ENCODE data around the gene MMP7. TPM values are rescaled to one million over a fixed set of nuclear protein-coding genes. Genes with fewer than 3 reads are reported as not detected.

MMP7 gene
- total and polyA plus RNA-seq, 7 experiments from 2014 or later: not detected

GRCh38 chr11:102476069-102476468 is 54.5 kb downstream of the MMP7 start:
- Mint-ChIP-seq H3K9me3 (peaks cover 0 to 4% (median 0%) of the 10 kb centered on the region in 11 donors), H3K36me3 (peaks cover 0 to 4% (median 0%) of the 10 kb centered on the region in 5 donors), H3K4me3 (peak overlapping the region in 5 of 10 donors; percentile 17 to 81 (median 49)), H3K27ac (peak overlapping the region; percentile 63 to 96 (median 91)), H3K27me3 (no peaks in the 10 kb centered on the region), H3K4me1 (peaks cover 19 to 82% (median 70%) of the 10 kb centered on the region in 7 donors)
- Histone ChIP-seq H3K27me3 (ENCODE audit: control insufficient read depth in 2 of 2, insufficient read depth in 2 of 2, low read length in 2 of 2) (no peaks in the 10 kb centered on the region), H3K27ac (ENCODE audit: low read depth, low read length) (no peak overlapping the region), H3K4me1 (ENCODE audit: control insufficient read depth in 2 of 2, insufficient read depth in 2 of 2, low read length in 2 of 2) (peaks cover 13 to 45% of the 10 kb centered on the region in 2 donors), H3K9me3 (ENCODE audit: control insufficient read depth in 2 of 3, low read length in 3 of 3) (no peaks in the 10 kb centered on the region), H3K36me3 (ENCODE audit: control insufficient read depth in 2 of 3, insufficient read depth in 3 of 3, low read length in 3 of 3) (no peaks in the 10 kb centered on the region), H3K4me3 (ENCODE audit: low read length) (no peak overlapping the region)
- POLR2A ChIA-PET: interaction anchor here (0.6 to 3.0 kb wide), 10 partner anchors 9 to 122 kb away, joined by 3 to 11 read pairs (median 4); partner anchors contain the start of gene TMEM123
- no peak for DNase-seq
- no peak for ATAC-seq
- intact Hi-C loops (cut with micrococcal nuclease): no loop called here
- CTCF ChIA-PET: interaction anchor here (0.7 to 1.7 kb wide), 7 partner anchors 23 to 186 kb away, joined by 3 to 7 read pairs (median 3); partner anchors contain the start of gene TMEM123

GRCh38 chr11:102473543-102473942 is 57.0 kb downstream of the MMP7 start:
- H3K4me3 ChIP-seq (ENCODE audit: low read length): no peak overlapping the region
- Mint-ChIP-seq H3K36me3 (peaks cover 0 to 4% (median 0%) of the 10 kb centered on the region in 5 donors), H3K9me3 (peaks cover 0 to 4% (median 0%) of the 10 kb centered on the region in 11 donors), H3K4me1 (peaks cover 36 to 88% (median 87%) of the 10 kb centered on the region in 7 donors), H3K27ac (peak overlapping the region in 6 of 9 donors; percentile 3 to 72 (median 32)), H3K27me3 (no peaks in the 10 kb centered on the region), H3K4me3 (peak overlapping the region in 4 of 10 donors; percentile 41 to 76 (median 55))
- H3K27ac ChIP-seq (ENCODE audit: low read depth, low read length): no peak overlapping the region
- ChIA-PET CTCF (interaction anchor here (1.2 kb wide), 1 partner anchor 77 kb away, joined by 3 read pairs; no protein-coding TSS in a partner anchor), POLR2A (interaction anchor here (1.9 kb wide), 1 partner anchor 15 kb away, joined by 4 read pairs; no protein-coding TSS in a partner anchor)
- intact Hi-C loops (cut with micrococcal nuclease): loop anchor here in 1 of 2 donors (5.0 kb wide), 1 partner anchor 361 kb away; the partner anchor contains the start of gene YAP1
- DNase-seq (peak in 3 of 9 donors; percentile 30 to 41 (median 39)), ATAC-seq (no peak)
- no peaks in the 10 kb centered on the region for H3K36me3 ChIP-seq (ENCODE audit: control insufficient read depth in 2 of 3, insufficient read depth in 3 of 3, low read length in 3 of 3)
- H3K27me3 ChIP-seq (ENCODE audit: control insufficient read depth in 2 of 2, insufficient read depth in 2 of 2, low read length in 2 of 2): no peaks in the 10 kb centered on the region
- H3K9me3 ChIP-seq (ENCODE audit: control insufficient read depth in 2 of 3, low read length in 3 of 3): no peaks in the 10 kb centered on the region
- peaks cover 30 to 66% of the 10 kb centered on the region in 2 donors for H3K4me1 ChIP-seq (ENCODE audit: control insufficient read depth in 2 of 2, insufficient read depth in 2 of 2, low read length in 2 of 2)

GRCh38 chr11:102472127-102472526 is 58.4 kb downstream of the MMP7 start:
- DNase-seq (no peak), ATAC-seq (no peak)
- Histone ChIP-seq H3K9me3 (ENCODE audit: control insufficient read depth in 2 of 3, low read length in 3 of 3) (no peaks in the 10 kb centered on the region), H3K4me3 (ENCODE audit: low read length) (no peak overlapping the region), H3K36me3 (ENCODE audit: control insufficient read depth in 2 of 3, insufficient read depth in 3 of 3, low read length in 3 of 3) (no peaks in the 10 kb centered on the region), H3K27ac (ENCODE audit: low read depth, low read length) (no peak overlapping the region), H3K4me1 (ENCODE audit: control insufficient read depth in 2 of 2, insufficient read depth in 2 of 2, low read length in 2 of 2) (peaks cover 30 to 70% of the 10 kb centered on the region in 2 donors), H3K27me3 (ENCODE audit: control insufficient read depth in 2 of 2, insufficient read depth in 2 of 2, low read length in 2 of 2) (no peaks in the 10 kb centered on the region)
- Mint-ChIP-seq H3K9me3 (peaks cover 0 to 4% (median 0%) of the 10 kb centered on the region in 11 donors), H3K4me3 (peak overlapping the region in 6 of 10 donors; percentile 5 to 76 (median 19)), H3K27ac (peak overlapping the region in 5 of 9 donors; percentile 21 to 79 (median 44)), H3K36me3 (peaks cover 0 to 1% (median 0%) of the 10 kb centered on the region in 5 donors), H3K27me3 (no peaks in the 10 kb centered on the region), H3K4me1 (peaks cover 45 to 88% (median 87%) of the 10 kb centered on the region in 7 donors)
- intact Hi-C loops (cut with micrococcal nuclease): loop anchor here in 1 of 2 donors (5.0 kb wide), 1 partner anchor 360 kb away; the partner anchor contains the start of gene YAP1
- ChIA-PET CTCF (interaction anchor here (1.1 kb wide), 1 partner anchor 20 kb away, joined by 4 read pairs; no protein-coding TSS in a partner anchor), POLR2A (interaction anchor here (1.0 to 1.2 kb wide), 2 partner anchors 19 to 79 kb away, joined by 5 to 6 read pairs; partner anchors contain the start of gene TMEM123)

- H3K4me1 Mint-ChIP-seq: peaks cover 46 to 88% (median 87%) of the 10 kb centered on the region in 7 donors
- Histone ChIP-seq H3K27me3 (ENCODE audit: control insufficient read depth in 2 of 2, insufficient read depth in 2 of 2, low read length in 2 of 2) (no peaks in the 10 kb centered on the region), H3K4me1 (ENCODE audit: control insufficient read depth in 2 of 2, insufficient read depth in 2 of 2, low read length in 2 of 2) (peaks cover 28 to 69% of the 10 kb centered on the region in 2 donors), H3K4me3 (ENCODE audit: low read length) (no peak overlapping the region), H3K36me3 (ENCODE audit: control insufficient read depth in 2 of 3, insufficient read depth in 3 of 3, low read length in 3 of 3) (no peaks in the 10 kb centered on the region), H3K9me3 (ENCODE audit: control insufficient read depth in 2 of 3, low read length in 3 of 3) (no peaks in the 10 kb centered on the region), H3K27ac (ENCODE audit: low read depth, low read length) (no peak overlapping the region)
- H3K27ac Mint-ChIP-seq: peak overlapping the region in 6 of 9 donors; percentile 13 to 79 (median 70)
- peaks cover 0 to 3% (median 0%) of the 10 kb centered on the region in 5 donors for H3K36me3 Mint-ChIP-seq
- ChIA-PET POLR2A (interaction anchor here (1.2 to 1.3 kb wide), 2 partner anchors 18 to 19 kb away, joined by 4 to 5 read pairs; partner anchors contain the start of gene TMEM123), CTCF (interaction anchor here (0.6 to 1.1 kb wide), 4 partner anchors 14 to 315 kb away, joined by 3 to 5 read pairs (median 4); no protein-coding TSS in a partner anchor)
- intact Hi-C loops (cut with micrococcal nuclease): loop anchor here in 1 of 2 donors (2.0 to 5.0 kb wide), 2 partner anchors 13 to 359 kb away; partner anchors contain the start of gene YAP1
- no peaks in the 10 kb centered on the region for H3K27me3 Mint-ChIP-seq
- H3K4me3 Mint-ChIP-seq: peak overlapping the region in 8 of 10 donors; percentile 5 to 76 (median 40)
- H3K9me3 Mint-ChIP-seq: peaks cover 0 to 4% (median 0%) of the 10 kb centered on the region in 11 donors
- no peak for ATAC-seq
- no peak for DNase-seq
Measured at GRCh38 chr11:102471474-102471873, 59.1 kb downstream of the MMP7 start.

Other genes with a start within 250 kb of the MMP7 start
- gene BIRC3, start 213.3 kb downstream of the MMP7 start, total RNA-seq: 100 to 1,000 TPM in 3 of 5 experiments, 10 to 100 TPM in 2; 62.3 to 160 (median 128) TPM
- 10 to 100 TPM; 18.8 to 47.7 TPM for gene BIRC3, start 213.3 kb downstream of the MMP7 start, polyA plus RNA-seq
- gene BIRC2, start 183.5 kb downstream of the MMP7 start, total RNA-seq: 100 to 1,000 TPM in 1 of 5 experiments, 10 to 100 TPM in 4; 37.5 to 103 (median 72.0) TPM
- 10 to 100 TPM; 35.2 to 42.8 TPM for gene BIRC2, start 183.5 kb downstream of the MMP7 start, polyA plus RNA-seq
- gene TMEM123, start 78.0 kb downstream of the MMP7 start, total RNA-seq: 100 to 1,000 TPM; 270 to 495 (median 437) TPM
- 100 to 1,000 TPM; 811 to 922 TPM for gene TMEM123, start 78.0 kb downstream of the MMP7 start, polyA plus RNA-seq
- gene MMP20, start 94.6 kb upstream of the MMP7 start, total RNA-seq: not detected
- gene MMP20, start 94.6 kb upstream of the MMP7 start, polyA plus RNA-seq: not detected
- not detected for gene MMP27, start 175.0 kb upstream of the MMP7 start, total RNA-seq
- gene MMP27, start 175.0 kb upstream of the MMP7 start, polyA plus RNA-seq: not detected
- not detected for gene MMP8, start 194.2 kb upstream of the MMP7 start, total RNA-seq
- gene MMP8, start 194.2 kb upstream of the MMP7 start, polyA plus RNA-seq: not detected
- not detected for gene MMP10, start 249.9 kb upstream of the MMP7 start, total RNA-seq
- gene MMP10, start 249.9 kb upstream of the MMP7 start, polyA plus RNA-seq: not detected